ENCODE results near the gene DENND1A.
A peak's percentile ranks its signal among the peaks of the same experiment; 100 is the strongest.
"Not testable (repeated sequence)": the region's sequence is repeated elsewhere in the genome, so short reads cannot be mapped to it uniquely, and the experiment has no call there.

The DENND1A gene

DNA sequence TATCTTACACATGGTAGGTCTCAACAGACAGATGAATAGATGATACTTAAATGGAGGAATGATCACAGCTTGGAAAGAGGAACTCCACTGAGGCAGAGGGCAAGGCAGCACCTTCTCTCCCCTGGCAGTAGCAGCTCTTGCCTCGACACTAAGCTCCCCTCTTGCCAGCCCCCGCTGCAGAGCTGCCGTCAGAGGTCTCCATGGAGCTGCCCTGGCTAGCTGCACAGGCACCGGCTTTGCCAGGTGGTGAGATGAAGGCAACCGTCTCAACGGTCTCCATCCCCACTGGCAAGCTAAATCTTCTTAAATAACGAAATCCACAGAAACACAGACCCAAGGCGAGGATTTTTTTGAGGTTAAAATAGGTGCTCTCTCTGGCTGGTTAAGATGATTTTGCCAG is 492.7 kb downstream of the DENND1A start:
- ATAC-seq (no peak), DNase-seq (no peak)
- Mint-ChIP-seq H3K4me3 (no peak overlapping the region), H3K9me3 (no peaks in the 10 kb centered on the region), H3K27me3 (no peaks in the 10 kb centered on the region), H3K4me1 (no peaks in the 10 kb centered on the region), H3K27ac (no peak overlapping the region)

DNA sequence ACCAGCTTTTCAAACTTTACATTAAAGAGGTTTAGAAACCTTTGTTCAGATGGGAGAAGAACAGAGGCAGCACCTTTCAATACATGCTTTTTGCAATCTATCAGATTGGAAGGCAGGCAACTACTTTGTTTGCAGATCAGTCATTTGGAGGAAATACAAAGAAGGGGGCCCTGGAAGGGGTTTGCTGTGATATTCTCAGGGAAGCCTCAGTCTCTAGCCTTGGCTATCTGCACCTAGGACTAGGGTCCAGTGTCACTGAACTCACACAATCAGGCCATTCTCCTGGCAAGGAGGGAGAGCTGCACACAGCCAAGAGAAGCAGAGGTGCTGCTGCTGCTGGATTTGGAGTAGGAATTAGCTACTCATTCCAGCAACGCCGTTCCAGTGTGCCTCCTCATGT is 494.5 kb downstream of the DENND1A start:
- no peak overlapping the region for H3K27ac Mint-ChIP-seq
- no peaks in the 10 kb centered on the region for H3K4me1 Mint-ChIP-seq
- no peaks in the 10 kb centered on the region for H3K27me3 Mint-ChIP-seq
- H3K4me3 Mint-ChIP-seq, result no peak overlapping the region
- H3K9me3 Mint-ChIP-seq, result no peaks in the 10 kb centered on the region
- DNase-seq (no peak), ATAC-seq (no peak)

DNA sequence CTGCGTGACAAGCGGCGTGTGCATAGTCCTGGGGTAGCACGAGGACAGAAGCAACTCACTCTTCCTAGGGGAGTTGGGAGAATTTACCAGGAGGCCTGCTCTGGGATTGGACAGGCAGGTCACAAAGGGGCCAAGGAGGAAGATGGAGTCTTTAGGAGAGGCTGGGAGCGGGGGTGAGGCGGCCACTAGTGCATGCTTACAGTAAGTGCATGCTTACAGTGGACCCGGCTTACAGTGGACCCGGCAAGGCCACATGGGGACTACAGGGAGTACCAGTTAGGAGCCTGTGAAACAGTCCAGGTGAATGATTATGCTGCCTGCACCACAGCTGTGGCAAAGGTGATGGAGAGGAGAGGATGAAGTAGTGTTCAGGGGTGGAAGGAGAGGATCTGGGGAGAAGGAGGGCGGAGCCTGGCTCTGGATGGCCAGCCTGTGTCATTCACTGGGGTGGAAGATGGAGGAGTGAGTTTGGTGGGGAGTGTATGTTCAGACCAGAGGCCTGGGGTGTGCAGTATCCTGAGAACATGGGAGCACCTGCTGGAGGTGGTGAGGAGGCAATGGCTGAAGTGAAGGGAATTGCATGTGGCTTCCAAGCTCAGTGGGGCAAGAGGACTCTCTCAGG is 495.2 kb downstream of the DENND1A start:
- H3K9me3 Mint-ChIP-seq, result no peaks in the 10 kb centered on the region
- DNase-seq (no peak), ATAC-seq (no peak)
- no peak overlapping the region for H3K4me3 Mint-ChIP-seq
- H3K27me3 Mint-ChIP-seq, result no peaks in the 10 kb centered on the region
- no peaks in the 10 kb centered on the region for H3K4me1 Mint-ChIP-seq
- H3K27ac Mint-ChIP-seq, result peak overlapping the region in 1 of 2 donors; percentile 0

- no peak for ATAC-seq
- no peaks in the 10 kb centered on the region for H3K27me3 Mint-ChIP-seq
- no peak for DNase-seq
- H3K9me3 Mint-ChIP-seq, result no peaks in the 10 kb centered on the region
- H3K4me1 Mint-ChIP-seq, result no peaks in the 10 kb centered on the region
- H3K27ac Mint-ChIP-seq, result no peak overlapping the region
- no peak overlapping the region for H3K4me3 Mint-ChIP-seq
These were observed 497.3 kb downstream of the DENND1A start for GRCh38 chr9:123432331-123433236.

- DNase-seq (no peak), ATAC-seq (no peak)
- Mint-ChIP-seq H3K27ac (peak overlapping the region in 1 of 2 donors; percentile 8), H3K4me3 (no peak overlapping the region), H3K9me3 (no peaks in the 10 kb centered on the region), H3K4me1 (no peaks in the 10 kb centered on the region), H3K27me3 (no peaks in the 10 kb centered on the region)
These were observed 498.3 kb downstream of the DENND1A start for GRCh38 chr9:123431581-123431980.

GRCh38 chr9:123428450-123428849 is 501.5 kb downstream of the DENND1A start:
- not testable (repeated sequence) for H3K9me3 Mint-ChIP-seq, DNase-seq, H3K4me1 Mint-ChIP-seq, ATAC-seq, H3K27me3 Mint-ChIP-seq, H3K4me3 Mint-ChIP-seq, H3K27ac Mint-ChIP-seq

GRCh38 chr9:123426406-123426805 is 503.5 kb downstream of the DENND1A start:
- no peak for DNase-seq
- H3K27ac Mint-ChIP-seq, result no peak overlapping the region

DNA sequence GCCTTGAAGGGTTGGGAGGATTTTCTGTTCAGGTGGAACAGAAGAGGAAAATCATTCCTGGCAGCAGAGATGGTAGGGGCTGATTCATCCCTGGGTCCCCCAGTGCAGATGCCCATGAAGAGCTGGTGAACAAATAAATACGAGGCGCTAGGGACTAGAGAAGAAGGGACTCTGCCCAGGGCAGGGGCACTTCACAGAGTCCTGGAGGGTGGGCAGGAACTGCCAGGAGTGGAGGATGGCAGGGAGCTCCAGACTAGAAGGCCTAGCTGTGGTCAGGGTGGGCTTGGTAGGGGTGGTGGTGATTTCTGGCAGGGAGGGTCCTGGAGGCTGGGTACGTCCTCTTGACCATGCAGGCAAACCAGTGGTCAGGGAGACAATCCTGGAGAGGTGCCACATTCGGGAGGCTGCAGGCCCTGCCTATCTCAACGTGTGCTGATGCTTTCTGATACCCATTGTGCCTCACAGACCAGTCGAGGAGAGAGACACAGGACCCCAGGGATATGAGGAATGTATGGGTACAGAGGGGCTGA is 504.0 kb downstream of the DENND1A start:
- H3K4me3 Mint-ChIP-seq, result no peak overlapping the region
- H3K27me3 Mint-ChIP-seq, result no peaks in the 10 kb centered on the region
- ATAC-seq (no peak), DNase-seq (no peak)
- no peaks in the 10 kb centered on the region for H3K9me3 Mint-ChIP-seq
- peak overlapping the region in 1 of 2 donors; percentile 12 for H3K27ac Mint-ChIP-seq
- H3K4me1 Mint-ChIP-seq, result peaks cover 6% of the 10 kb centered on the region

More at GRCh38 chr9:123426406-123426805, 503.5 kb downstream of the DENND1A start:
- no peak overlapping the region for H3K4me3 Mint-ChIP-seq
- no peaks in the 10 kb centered on the region for H3K27me3 Mint-ChIP-seq
- H3K4me1 Mint-ChIP-seq, result peaks cover 6% of the 10 kb centered on the region
- no peak for ATAC-seq
- no peaks in the 10 kb centered on the region for H3K9me3 Mint-ChIP-seq

- no peak for ATAC-seq
- peaks cover 6% of the 10 kb centered on the region for H3K4me1 Mint-ChIP-seq
- no peak for DNase-seq
- H3K4me3 Mint-ChIP-seq, result no peak overlapping the region
- H3K27me3 Mint-ChIP-seq, result no peaks in the 10 kb centered on the region
- H3K27ac Mint-ChIP-seq, result peak overlapping the region in 1 of 2 donors; percentile 12
- H3K9me3 Mint-ChIP-seq, result no peaks in the 10 kb centered on the region
These were observed 504.6 kb downstream of the DENND1A start for GRCh38 chr9:123425261-123425821.

GRCh38 chr9:123424552-123425225 is 505.2 kb downstream of the DENND1A start:
- DNase-seq (no peak), ATAC-seq (no peak)
- no peak overlapping the region for H3K4me3 Mint-ChIP-seq
- no peaks in the 10 kb centered on the region for H3K9me3 Mint-ChIP-seq
- H3K27me3 Mint-ChIP-seq, result no peaks in the 10 kb centered on the region
- H3K27ac Mint-ChIP-seq, result peak overlapping the region in 1 of 2 donors; percentile 9
- H3K4me1 Mint-ChIP-seq, result peaks cover 6% of the 10 kb centered on the region

GRCh38 chr9:123424131-123424530 is 505.8 kb downstream of the DENND1A start:
- H3K4me1 Mint-ChIP-seq, result peaks cover 6% of the 10 kb centered on the region
- no peak for DNase-seq
- H3K9me3 Mint-ChIP-seq, result no peaks in the 10 kb centered on the region
- no peak for ATAC-seq
- no peaks in the 10 kb centered on the region for H3K27me3 Mint-ChIP-seq
- H3K27ac Mint-ChIP-seq, result no peak overlapping the region
- no peak overlapping the region for H3K4me3 Mint-ChIP-seq

DNA sequence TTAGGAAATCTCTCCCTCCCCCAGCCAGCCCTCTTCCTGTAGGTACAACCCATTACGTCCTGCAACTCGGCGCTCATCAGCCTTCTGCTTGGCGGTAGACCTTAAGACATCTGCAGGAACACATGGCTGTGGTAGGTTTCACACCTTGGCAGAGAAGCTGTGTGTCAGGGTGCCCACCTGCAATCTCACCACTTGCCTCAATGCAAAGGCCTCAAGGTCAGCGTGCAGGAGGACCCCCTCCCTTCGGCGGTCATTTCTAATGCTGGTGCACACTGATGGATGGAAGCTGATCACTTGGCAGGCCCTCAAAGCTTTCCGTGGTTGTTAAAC is 506.6 kb downstream of the DENND1A start:
- no peak for ATAC-seq
- Mint-ChIP-seq H3K27ac (no peak overlapping the region), H3K4me1 (peaks cover 6% of the 10 kb centered on the region), H3K27me3 (no peaks in the 10 kb centered on the region), H3K4me3 (no peak overlapping the region), H3K9me3 (no peaks in the 10 kb centered on the region)
- no peak for DNase-seq

GRCh38 chr9:123422635-123423310 is 507.2 kb downstream of the DENND1A start:
- H3K4me1 Mint-ChIP-seq, result peaks cover 6% of the 10 kb centered on the region

GRCh38 chr9:123421801-123422455 is 508.0 kb downstream of the DENND1A start:
- Mint-ChIP-seq H3K9me3 (no peaks in the 10 kb centered on the region), H3K27me3 (no peaks in the 10 kb centered on the region), H3K4me3 (no peak overlapping the region), H3K27ac (no peak overlapping the region), H3K4me1 (peaks cover 6% of the 10 kb centered on the region)
- ATAC-seq (no peak), DNase-seq (no peak)

More at GRCh38 chr9:123422635-123423310, 507.2 kb downstream of the DENND1A start:
- H3K27ac Mint-ChIP-seq, result no peak overlapping the region
- ATAC-seq (no peak), DNase-seq (no peak)
- no peaks in the 10 kb centered on the region for H3K27me3 Mint-ChIP-seq
- no peak overlapping the region for H3K4me3 Mint-ChIP-seq
- H3K9me3 Mint-ChIP-seq, result no peaks in the 10 kb centered on the region

- ATAC-seq (no peak), DNase-seq (no peak)
- no peak overlapping the region for H3K4me3 Mint-ChIP-seq
- peak overlapping the region in 1 of 2 donors; percentile 38 for H3K27ac Mint-ChIP-seq
- H3K27me3 Mint-ChIP-seq, result no peaks in the 10 kb centered on the region
- H3K4me1 Mint-ChIP-seq, result peaks cover 2% of the 10 kb centered on the region
- no peaks in the 10 kb centered on the region for H3K9me3 Mint-ChIP-seq
These were observed 508.7 kb downstream of the DENND1A start for GRCh38 chr9:123421186-123421585.
